Astrocyte (in vitro differentiated cells and primary cell): ENCODE data around the gene SGTA.

ENCODE experiments used
- EZH2 ChIP-seq: IDR thresholded peaks from 2 replicates; pipeline ENCODE4 v1.6.1; 2012; ENCODE audit warnings: mild to moderate bottlenecking, low read length, inconsistent platforms; ENCODE audit not compliant: insufficient read depth
- TF ChIP-seq, protein P1 (sequence below): IDR thresholded peaks from 2 replicates; pipeline ENCODE4 v1.5.1; 2011; ENCODE audit warnings: low read depth, mild to moderate bottlenecking, inconsistent platforms, low read length, moderate library complexity; ENCODE audit not compliant: insufficient read depth

GRCh38 chr19:2782329-2782935, 641 bp downstream of the SGTA start:
- TF ChIP-seq, protein P1, sequence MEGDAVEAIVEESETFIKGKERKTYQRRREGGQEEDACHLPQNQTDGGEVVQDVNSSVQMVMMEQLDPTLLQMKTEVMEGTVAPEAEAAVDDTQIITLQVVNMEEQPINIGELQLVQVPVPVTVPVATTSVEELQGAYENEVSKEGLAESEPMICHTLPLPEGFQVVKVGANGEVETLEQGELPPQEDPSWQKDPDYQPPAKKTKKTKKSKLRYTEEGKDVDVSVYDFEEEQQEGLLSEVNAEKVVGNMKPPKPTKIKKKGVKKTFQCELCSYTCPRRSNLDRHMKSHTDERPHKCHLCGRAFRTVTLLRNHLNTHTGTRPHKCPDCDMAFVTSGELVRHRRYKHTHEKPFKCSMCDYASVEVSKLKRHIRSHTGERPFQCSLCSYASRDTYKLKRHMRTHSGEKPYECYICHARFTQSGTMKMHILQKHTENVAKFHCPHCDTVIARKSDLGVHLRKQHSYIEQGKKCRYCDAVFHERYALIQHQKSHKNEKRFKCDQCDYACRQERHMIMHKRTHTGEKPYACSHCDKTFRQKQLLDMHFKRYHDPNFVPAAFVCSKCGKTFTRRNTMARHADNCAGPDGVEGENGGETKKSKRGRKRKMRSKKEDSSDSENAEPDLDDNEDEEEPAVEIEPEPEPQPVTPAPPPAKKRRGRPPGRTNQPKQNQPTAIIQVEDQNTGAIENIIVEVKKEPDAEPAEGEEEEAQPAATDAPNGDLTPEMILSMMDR, result no peak
- TF ChIP-seq EZH2, result no peak
